ENCODE measurements around the gene SERPINC1. TPM values are rescaled to one million over a fixed set of nuclear protein-coding genes. Genes with fewer than 3 reads are reported as not detected.

Gene SERPINC1
- total and polyA plus RNA-seq, 2 of the 13 experiments (the other 11 are each of a cell fraction or from before 2014, with no cell fraction given) = 142 to 205 TPM

- FAIRE-seq (no peak), DNase-seq (ENCODE audit: low spot score) (no peak), ATAC-seq (no peak)
- 97% methylated on average over 2 of the region's 2 CpGs for WGBS (ENCODE audit: low lambda C conversion rate)
- CTCF ChIA-PET (ENCODE audit: low intra/inter-chr PET ratio, low total read pairs) = no interaction called here
- H4K20me1 ChIP-seq (ENCODE audit: insufficient read depth, low read length) = no peaks in the 10 kb centered on the region
- H3K9me3 ChIP-seq (ENCODE audit: low read length) = no peaks in the 10 kb centered on the region
- no peak for TF ChIP-seq FLYWCH1 (CRISPR knock-in tag; IDR thresholded peaks at IDR 0.05)
- no peak overlapping the region for H3K9ac ChIP-seq (ENCODE audit: insufficient read depth, low read depth, low read length)
- H3K36me3 ChIP-seq (replicated peaks in 1 of 2; ENCODE audit: control insufficient read depth in 1 of 2, insufficient read depth in 2 of 2, low read length in 2 of 2) = peaks cover 8 to 14% of the 10 kb centered on the region in 2 experiments
- no peak overlapping the region for H3K4me2 ChIP-seq (ENCODE audit: low read depth, low read length)
- no peaks in the 10 kb centered on the region for H3K79me2 ChIP-seq (ENCODE audit: insufficient read depth, low read length)
- BruUV-seq (replicated peaks) = no TSS peak
- intact Hi-C loops (cut with micrococcal nuclease; ENCODE audit: unreplicated experiment) (no loop called here), in situ Hi-C loops (cut with HindIII; ENCODE audit: extremely low pct_ligation_motif_present, low pct_unique_long_range_greater_than_20kb) (no loop called here)
- no peaks in the 10 kb centered on the region for H3K27me3 ChIP-seq (ENCODE audit: control insufficient read depth in 1 of 2, insufficient read depth in 2 of 2, low read length in 2 of 2)
- H3K4me1 ChIP-seq (ENCODE audit: insufficient read depth, low read length) = no peaks in the 10 kb centered on the region
- H3K27ac ChIP-seq (ENCODE audit: extremely low read length, insufficient read depth, low read length) = no peak overlapping the region
- POLR2A ChIA-PET = interaction anchor here (1.0 kb wide), 1 partner anchor 21 kb away, joined by 4 read pairs; the partner anchor contains the start of gene ZBTB37
- no peak overlapping the region for H2AFZ ChIP-seq (ENCODE audit: low read length)
- H3K4me3 ChIP-seq (replicated peaks in 1 of 3; ENCODE audit: insufficient read depth in 1 of 3, low read depth in 2 of 3, low read length in 3 of 3) = no peak overlapping the region
Observed at GRCh38 chr1:173889885-173890284, 27.2 kb downstream of the SERPINC1 start.

- H3K4me1 ChIP-seq (ENCODE audit: insufficient read depth, low read length) = no peaks in the 10 kb centered on the region
- no peak overlapping the region for H2AFZ ChIP-seq (ENCODE audit: low read length)
- no peak overlapping the region for H3K9ac ChIP-seq (ENCODE audit: insufficient read depth, low read depth, low read length)
- no peak overlapping the region for H3K4me2 ChIP-seq (ENCODE audit: low read depth, low read length)
- peaks cover 8 to 14% of the 10 kb centered on the region in 2 experiments for H3K36me3 ChIP-seq (replicated peaks in 1 of 2; ENCODE audit: control insufficient read depth in 1 of 2, insufficient read depth in 2 of 2, low read length in 2 of 2)
- H3K27ac ChIP-seq (ENCODE audit: extremely low read length, insufficient read depth, low read length) = no peak overlapping the region
- POLR2A ChIA-PET = interaction anchor here (1.0 kb wide), 1 partner anchor 20 kb away, joined by 4 read pairs; the partner anchor contains the start of gene ZBTB37
- DNase-seq (ENCODE audit: low spot score) (no peak), FAIRE-seq (no peak), ATAC-seq (no peak)
- CTCF ChIA-PET (ENCODE audit: low intra/inter-chr PET ratio, low total read pairs) = no interaction called here
- no peaks in the 10 kb centered on the region for H3K9me3 ChIP-seq (ENCODE audit: low read length)
- intact Hi-C loops (cut with micrococcal nuclease; ENCODE audit: unreplicated experiment) = no loop called here
- no TSS peak for BruUV-seq (replicated peaks)
- no peaks in the 10 kb centered on the region for H4K20me1 ChIP-seq (ENCODE audit: insufficient read depth, low read length)
- no peaks in the 10 kb centered on the region for H3K79me2 ChIP-seq (ENCODE audit: insufficient read depth, low read length)
- no peak overlapping the region for H3K4me3 ChIP-seq (replicated peaks in 1 of 3; ENCODE audit: insufficient read depth in 1 of 3, low read depth in 2 of 3, low read length in 3 of 3)
- H3K27me3 ChIP-seq (ENCODE audit: control insufficient read depth in 1 of 2, insufficient read depth in 2 of 2, low read length in 2 of 2) = no peaks in the 10 kb centered on the region
- in situ Hi-C loops (cut with HindIII; ENCODE audit: extremely low pct_ligation_motif_present, low pct_unique_long_range_greater_than_20kb) = no loop called here
- no peak for TF ChIP-seq RCOR2 (CRISPR knock-in tag; IDR thresholded peaks at IDR 0.05)
- TF ChIP-seq ZNF567 (CRISPR knock-in tag; IDR thresholded peaks at IDR 0.05; ENCODE audit: borderline replicate concordance) = no peak
- TF ChIP-seq ZNF256 (CRISPR knock-in tag; conservative IDR thresholded peaks at IDR 0.05) = no peak
- TF ChIP-seq, protein P1, sequence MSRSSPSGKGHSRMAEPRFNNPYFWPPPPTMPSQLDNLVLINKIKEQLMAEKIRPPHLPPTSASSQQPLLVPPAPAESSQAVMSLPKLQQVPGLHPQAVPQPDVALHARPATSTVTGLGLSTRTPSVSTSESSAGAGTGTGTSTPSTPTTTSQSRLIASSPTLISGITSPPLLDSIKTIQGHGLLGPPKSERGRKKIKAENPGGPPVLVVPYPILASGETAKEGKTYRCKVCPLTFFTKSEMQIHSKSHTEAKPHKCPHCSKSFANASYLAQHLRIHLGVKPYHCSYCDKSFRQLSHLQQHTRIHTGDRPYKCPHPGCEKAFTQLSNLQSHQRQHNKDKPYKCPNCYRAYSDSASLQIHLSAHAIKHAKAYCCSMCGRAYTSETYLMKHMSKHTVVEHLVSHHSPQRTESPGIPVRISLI (CRISPR knock-in tag; IDR thresholded peaks at IDR 0.05; ENCODE audit: borderline replicate concordance) = no peak
- TF ChIP-seq U2AF1 (optimal IDR thresholded peaks at IDR 0.05; ENCODE audit: low read depth, low read length) = no peak
- no peak for TF ChIP-seq ZNF205 (CRISPR knock-in tag; IDR thresholded peaks at IDR 0.05)
- no peak for TF ChIP-seq SOX6 (IDR thresholded peaks at IDR 0.05)
- no peak for TF ChIP-seq SOX6 (CRISPR knock-in tag; IDR thresholded peaks at IDR 0.05)
- no peak for TF ChIP-seq KMT2B (CRISPR knock-in tag; IDR thresholded peaks at IDR 0.05)
- no peak for TF ChIP-seq ZNF33A (CRISPR knock-in tag; IDR thresholded peaks at IDR 0.05; ENCODE audit: borderline replicate concordance)
- TF ChIP-seq ZNF710 (CRISPR knock-in tag; IDR thresholded peaks at IDR 0.05; ENCODE audit: borderline replicate concordance) = no peak
- TF ChIP-seq CHCHD3 (CRISPR knock-in tag; IDR thresholded peaks at IDR 0.05) = no peak
- TF ChIP-seq ZNF839 (CRISPR knock-in tag; IDR thresholded peaks at IDR 0.05; ENCODE audit: borderline replicate concordance) = no peak
- no peak for TF ChIP-seq MAFF (IDR thresholded peaks at IDR 0.05; ENCODE audit: low read depth, low read length)
- TF ChIP-seq CC2D1A (CRISPR knock-in tag; IDR thresholded peaks at IDR 0.05) = no peak
- no peak for TF ChIP-seq PAX8 (CRISPR knock-in tag; IDR thresholded peaks at IDR 0.05; ENCODE audit: borderline replicate concordance)
- no peak for TF ChIP-seq BORCS8-MEF2B (CRISPR knock-in tag; IDR thresholded peaks at IDR 0.05)
- TF ChIP-seq ZNF263 (CRISPR knock-in tag; IDR thresholded peaks at IDR 0.05) = no peak
Observed at GRCh38 chr1:173888749-173889148, 28.4 kb downstream of the SERPINC1 start.

All from HepG2 (cell line).